RPMI8226 (cell line): Measurements from ENCODE around the gene OSBPL3.
"Not testable (repeated sequence)": the region's sequence is repeated elsewhere in the genome, so short reads cannot be mapped to it uniquely, and the experiment has no call there.

Experiments
- DNase-seq: peaks from one replicate; pipeline ENCODE4 v3.0.0-alpha.2; 2015

Gene OSBPL3

DNA sequence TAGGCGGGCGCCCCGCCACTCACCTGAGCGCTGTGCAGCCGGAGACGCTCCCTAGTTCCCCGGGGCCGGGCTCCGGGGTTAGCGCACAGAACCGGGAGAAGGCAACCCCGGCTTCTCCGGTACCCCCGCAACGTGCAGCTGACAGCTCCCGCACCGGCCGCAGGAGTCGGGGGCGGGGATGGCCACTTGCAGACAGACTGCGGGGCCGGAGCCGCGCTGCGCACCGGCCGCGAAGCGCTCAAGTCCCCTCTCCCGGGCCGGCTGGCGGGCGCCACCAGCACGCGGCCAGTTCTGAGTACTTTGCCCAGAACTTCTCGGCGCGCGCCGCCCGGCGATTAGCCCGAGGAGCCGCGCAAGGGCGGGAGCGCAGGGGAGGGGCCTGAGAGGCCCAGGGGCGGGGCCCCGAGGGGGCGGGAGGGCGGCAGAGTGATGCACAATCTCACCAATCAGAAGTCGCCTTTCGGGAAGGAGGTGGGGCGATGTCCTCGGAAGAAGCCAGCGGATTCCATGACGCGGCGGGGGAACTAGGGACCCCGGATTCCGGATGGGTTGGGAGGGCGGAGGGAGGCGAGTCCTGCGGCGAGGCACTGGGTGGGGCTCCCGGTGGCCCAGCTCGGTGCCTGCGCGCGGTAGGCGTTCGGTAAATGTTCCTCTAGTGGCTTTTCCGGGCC lies at the start of gene OSBPL3:
Gene OSBPL3 (minus strand): TSS at position 316 of the 671 bp plus-strand sequence. CDS start 87,706 bp downstream, outside the sequence.
- DNase-seq = peak; percentile 97

DNA sequence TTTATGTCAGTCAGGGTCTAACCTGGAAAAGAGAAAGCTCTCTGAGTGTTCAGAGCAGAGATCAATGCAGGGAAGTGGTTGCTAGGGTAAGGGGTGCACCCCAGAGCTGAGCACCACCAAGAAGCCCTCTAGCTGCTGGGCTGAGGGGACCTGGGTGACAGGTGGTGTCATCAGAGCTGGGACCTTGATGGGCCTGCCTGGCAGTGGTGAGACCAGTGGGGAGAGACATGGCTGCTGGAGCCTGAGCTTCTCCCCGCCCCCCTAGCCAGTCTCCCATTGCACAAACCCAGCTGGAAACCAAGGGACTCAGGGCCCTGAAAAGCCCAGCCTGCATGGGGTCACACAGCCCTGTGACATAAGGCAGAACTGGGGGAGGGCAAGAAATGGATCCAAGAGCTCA lies 49.1 kb upstream of the OSBPL3 start:
- no peak for DNase-seq

DNA sequence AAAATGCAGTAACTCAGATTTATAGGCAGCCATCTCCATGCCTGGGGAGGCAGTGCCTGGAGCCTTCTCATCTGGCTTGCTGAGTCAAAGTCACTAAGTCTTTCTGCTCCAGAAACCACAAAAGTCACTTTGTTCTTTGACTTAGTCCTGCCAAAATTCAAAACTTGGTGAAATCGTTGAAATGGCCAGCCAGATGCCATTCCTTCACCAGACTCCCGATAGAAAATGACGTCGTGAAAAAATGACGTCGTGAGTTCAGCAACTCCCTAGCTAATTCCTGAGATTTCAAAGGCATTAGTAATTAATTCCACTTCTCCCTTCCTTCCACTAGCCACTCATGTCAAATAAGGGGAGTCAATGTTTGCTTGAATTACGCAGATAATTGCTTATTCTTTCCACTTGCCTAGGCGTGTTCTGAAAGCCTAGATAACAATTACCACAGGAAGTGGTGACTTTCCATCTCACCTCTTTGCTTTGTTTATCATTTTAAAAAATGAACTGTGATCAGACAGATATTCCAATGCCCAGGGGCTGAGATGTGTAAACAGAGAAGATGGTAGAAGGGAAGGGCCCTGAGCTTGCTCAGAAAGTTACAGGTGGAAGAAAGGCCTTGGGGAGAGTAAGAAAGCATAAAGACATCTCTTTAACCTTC lies 48.5 kb upstream of the OSBPL3 start:
- DNase-seq = no peak

DNA sequence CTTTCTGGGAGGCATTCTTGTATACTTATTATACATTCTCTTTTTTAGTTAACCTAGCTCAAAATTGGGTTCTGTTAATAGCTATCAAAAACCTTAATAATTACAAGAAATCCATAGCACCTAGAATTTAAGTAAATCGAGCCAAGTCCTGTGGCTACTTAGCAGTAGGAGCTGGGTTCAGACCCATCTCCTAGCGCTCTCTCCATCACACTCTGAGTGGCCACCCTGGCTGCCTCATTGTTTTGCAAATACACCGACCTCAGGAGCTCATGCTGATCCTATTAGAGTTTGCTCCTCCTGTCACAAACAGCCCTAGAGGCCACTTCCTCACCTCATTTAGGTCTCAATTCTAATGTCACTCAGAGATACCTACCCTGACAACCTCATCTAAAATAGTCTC lies 46.2 kb upstream of the OSBPL3 start:
- DNase-seq = no peak

- DNase-seq = no peak
Measured at GRCh38 chr7:25025218-25025671, 45.3 kb upstream of the OSBPL3 start.

- DNase-seq = no peak
Measured at GRCh38 chr7:25024066-25024465, 44.1 kb upstream of the OSBPL3 start.

GRCh38 chr7:25017671-25018070 lies 37.7 kb upstream of the OSBPL3 start:
- DNase-seq = not testable (repeated sequence)

GRCh38 chr7:25014756-25015155 lies 34.8 kb upstream of the OSBPL3 start:
- no peak for DNase-seq

DNA sequence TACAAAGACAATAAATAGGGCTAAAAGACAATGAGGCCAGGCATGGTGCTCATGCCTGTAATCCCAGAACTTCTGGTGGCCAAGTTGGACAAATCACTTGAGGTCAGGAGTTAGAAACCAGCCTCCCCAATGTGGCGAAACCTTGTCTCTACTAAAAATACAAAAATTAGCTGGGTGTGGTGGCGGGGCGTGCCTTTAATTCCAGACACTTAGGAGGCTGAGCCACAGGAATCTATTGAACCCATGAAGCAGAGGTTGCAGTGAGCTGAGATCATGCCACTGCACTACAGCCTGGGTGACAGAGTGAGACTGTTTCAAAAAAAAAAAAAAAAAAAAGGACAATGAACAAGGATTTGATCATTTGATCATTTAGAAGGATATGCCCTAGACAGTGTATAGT lies 32.7 kb upstream of the OSBPL3 start:
- not testable (repeated sequence) for DNase-seq

DNA sequence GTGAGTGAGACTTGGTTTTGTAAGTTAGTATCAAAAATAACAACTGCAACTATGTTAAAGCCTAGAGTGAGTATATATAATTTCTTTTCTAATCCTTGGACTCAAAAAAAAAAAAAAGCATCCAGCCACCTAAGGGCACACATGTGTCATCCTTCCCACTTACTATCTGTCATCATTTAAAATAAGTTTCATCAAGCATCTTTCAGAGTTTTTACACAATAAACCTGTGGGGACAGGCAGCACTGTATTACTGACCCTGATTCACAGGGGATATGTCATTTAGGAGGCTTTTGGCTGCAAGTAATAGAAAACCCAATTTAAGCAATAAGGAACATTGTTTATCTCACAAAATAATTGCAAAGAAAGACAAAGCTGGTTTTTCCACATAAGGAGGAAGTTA lies 32.3 kb upstream of the OSBPL3 start:
- DNase-seq = no peak

GRCh38 chr7:25009257-25009656 lies 29.3 kb upstream of the OSBPL3 start:
- DNase-seq = no peak

DNA sequence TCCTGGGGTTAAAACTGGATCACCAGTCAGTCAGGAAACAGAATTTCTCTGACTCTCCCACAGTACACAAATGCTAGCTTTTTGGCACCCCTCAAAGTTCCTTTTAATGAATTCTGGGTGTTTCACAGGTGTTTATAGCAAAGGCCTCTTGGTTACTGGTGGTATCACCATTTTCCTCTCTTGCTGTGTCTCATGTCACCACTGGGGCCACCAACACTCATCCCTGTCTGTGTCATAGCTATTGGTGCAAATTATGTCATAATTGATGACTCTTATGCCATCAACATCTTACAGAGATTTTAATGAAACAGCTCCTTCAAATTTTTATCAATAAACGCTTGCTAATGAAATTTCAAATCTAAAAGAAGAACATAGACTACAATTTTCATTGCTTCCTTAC lies 27.7 kb upstream of the OSBPL3 start:
- DNase-seq = no peak

DNA sequence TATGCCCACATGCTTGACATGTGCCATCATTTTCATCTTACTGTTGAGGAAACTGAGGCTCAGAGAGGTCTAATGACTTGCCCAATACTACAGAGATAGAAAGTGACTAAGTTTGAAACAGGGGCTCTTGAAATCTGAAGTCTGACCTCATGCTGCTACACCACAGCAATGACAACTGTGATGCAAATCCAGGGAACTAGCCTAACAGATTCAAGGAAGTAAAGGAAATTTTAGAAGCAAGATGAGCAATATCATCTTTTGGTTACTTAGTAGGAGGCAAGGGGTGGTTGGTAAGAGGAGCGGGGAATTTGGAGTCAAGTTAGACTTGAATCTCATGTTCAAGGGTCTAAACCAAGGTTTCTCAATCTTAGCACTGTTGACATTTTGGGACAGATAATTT lies 26.3 kb upstream of the OSBPL3 start:
- DNase-seq = no peak

DNA sequence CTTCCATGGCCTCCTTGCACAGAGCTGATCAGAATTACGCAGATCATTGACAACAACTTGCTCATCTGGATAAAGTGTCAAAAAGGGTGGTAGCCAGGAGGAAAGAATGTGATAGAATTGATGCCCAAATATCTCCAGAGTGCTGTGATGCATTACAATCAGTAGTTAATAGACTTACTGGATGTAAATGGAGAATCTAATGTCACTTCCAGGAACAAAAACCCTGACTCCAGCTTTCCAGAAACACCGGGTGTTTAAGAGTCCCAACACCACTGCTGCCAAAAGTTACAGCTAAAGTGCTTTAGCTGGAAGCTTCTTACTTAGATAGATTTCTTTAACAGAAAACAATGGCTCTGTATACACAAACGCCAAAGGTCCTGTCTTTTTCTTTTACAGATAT lies 25.7 kb upstream of the OSBPL3 start:
- no peak for DNase-seq

- no peak for DNase-seq
Measured at GRCh38 chr7:25002786-25003185, 22.8 kb upstream of the OSBPL3 start.

- DNase-seq = no peak
Measured at GRCh38 chr7:24995466-24995865, 15.5 kb upstream of the OSBPL3 start.

DNA sequence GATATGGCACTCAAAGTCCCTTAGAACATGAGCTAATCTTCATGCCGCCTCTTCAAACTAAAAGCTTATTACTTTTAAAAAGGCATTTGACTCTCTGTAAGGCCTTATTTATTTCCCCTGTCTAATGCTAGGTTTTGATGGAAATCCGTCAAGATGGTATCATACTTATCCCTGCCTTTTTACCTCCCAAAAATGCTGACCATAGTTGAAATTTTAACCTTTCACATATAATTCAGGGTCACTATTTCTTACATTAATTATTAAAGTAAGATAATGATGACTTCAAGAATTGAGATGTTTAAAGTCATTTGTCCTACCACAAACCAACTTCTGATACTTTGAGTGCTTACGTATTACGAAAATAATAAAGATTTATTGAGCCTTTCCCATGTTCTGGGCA lies 12.3 kb upstream of the OSBPL3 start:
- DNase-seq = no peak

GRCh38 chr7:24991353-24991752 lies 11.4 kb upstream of the OSBPL3 start:
- DNase-seq = no peak

DNA sequence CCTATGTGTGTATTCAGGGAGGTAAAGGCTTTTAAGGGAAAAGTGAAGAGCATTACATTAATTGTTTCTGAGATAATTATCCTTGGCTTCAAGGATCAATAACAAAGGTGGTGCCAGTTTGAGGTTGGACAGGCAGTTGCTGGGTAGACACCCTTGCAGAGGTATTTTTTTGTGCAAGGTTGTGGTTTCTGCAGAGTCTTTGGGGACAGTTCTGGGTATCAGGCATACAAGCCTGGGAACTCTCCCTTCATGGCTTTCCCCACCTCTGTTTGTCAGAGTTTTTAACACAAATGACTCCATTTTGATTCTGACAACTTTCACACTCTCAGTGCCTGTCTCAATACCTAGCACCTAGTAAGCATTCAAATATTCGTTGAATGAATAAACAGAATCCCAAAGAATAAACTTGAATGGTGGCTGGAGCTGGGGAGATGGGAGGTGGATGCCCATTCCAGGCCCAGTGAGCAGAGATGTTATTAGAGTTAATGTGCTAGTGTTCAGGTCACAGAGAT lies 7.4 kb upstream of the OSBPL3 start:
- no peak for DNase-seq

GRCh38 chr7:24982917-24983316 lies 2.9 kb upstream of the OSBPL3 start:
- DNase-seq = no peak

- DNase-seq = peak; percentile 79
Measured at GRCh38 chr7:24981171-24981951, 1.4 kb upstream of the OSBPL3 start.

DNA sequence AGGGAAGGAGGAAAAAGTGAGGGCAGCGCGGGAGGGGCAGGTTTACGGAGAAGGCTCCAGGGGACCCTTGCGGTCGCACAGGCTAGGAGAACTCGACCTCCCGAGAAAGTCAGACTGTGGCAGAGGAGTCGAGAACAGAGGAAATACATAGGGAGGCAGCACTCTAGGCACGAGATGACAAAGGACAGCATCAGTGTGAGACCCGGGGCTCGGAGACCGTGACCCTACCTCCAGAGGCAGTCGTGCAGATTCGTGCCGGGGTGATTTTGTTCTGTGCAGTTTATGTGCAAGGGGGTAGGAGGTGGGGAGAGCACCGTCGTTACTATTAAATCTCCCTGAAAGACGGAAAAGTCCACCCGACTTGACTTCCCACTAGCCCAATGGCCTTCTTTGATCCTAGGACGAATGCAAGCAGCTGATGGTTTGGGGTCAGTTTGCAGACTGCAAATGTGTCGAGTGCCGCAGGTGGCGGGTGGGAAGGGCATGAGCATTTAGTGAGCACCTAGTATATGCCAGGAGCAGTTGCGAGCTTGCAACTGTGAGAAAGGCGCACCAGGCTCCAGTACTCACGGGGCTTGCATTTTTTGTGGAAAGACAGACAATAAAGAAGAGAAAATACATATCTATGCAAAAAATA lies 674 bp upstream of the OSBPL3 start:
- peak; percentile 69 for DNase-seq

DNA sequence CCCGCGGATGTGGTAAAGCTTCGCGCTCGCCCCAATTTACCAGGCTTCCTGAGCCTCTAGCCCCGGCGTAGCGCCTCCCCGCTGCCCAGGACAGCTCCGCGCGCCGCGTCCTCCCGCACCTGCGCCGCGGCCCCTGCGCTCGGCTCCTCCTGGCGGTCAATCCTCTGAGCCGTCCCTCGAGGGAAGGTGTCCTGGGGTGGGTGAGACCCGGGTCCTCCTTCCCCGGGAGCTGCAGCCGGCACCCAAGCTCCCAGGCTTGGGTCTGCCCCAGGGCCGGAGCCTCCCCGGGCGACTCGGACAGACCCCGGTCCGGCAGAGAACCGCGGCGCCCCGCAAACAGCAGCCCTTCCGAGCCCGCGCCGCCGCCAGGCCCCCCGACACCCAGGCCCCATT lies 512 bp downstream of the OSBPL3 start:
- peak; percentile 90 for DNase-seq
